Endometrial microvascular endothelial cells (primary cell): ENCODE data around the gene SLC26A1. TPM values are rescaled to one million over a fixed set of nuclear protein-coding genes. Genes with fewer than 3 reads are reported as not detected.
"Not testable (repeated sequence)": the region's sequence is repeated elsewhere in the genome, so short reads cannot be mapped to it uniquely, and the experiment has no call there.

ENCODE experiments used
- in situ Hi-C: cut with HindIII; loops from 2 replicates; pipeline ENCODE4 v1.10.0; 2017; ENCODE audit warnings: low sequenced_read_pairs, low pct_unique_long_range_greater_than_20kb; ENCODE audit errors: inconsistent ontology term
- total RNA-seq: library from RNA; depleted of rRNA; stranded (reverse); fragments of >200 nt; gene quantifications from one replicate; pipeline ENCODE4 v1.2.3, GENCODE V29; 2015; ENCODE audit errors: inconsistent ontology term

Gene SLC26A1
- total RNA-seq, 1 donor from 2014 or later = not detected

- in situ Hi-C loops = no loop called here
Observed at GRCh38 chr4:988726-989721, 4.2 kb downstream of the SLC26A1 start.

GRCh38 chr4:987624-988513 is 5.3 kb downstream of the SLC26A1 start:
- in situ Hi-C loops = no loop called here

GRCh38 chr4:986879-987623 is 6.2 kb downstream of the SLC26A1 start, which contains the start of gene IDUA:
Gene IDUA (plus strand): TSS chr4:987044. CDS start chr4:987085, 41 bp downstream.
- in situ Hi-C loops = no loop called here

- in situ Hi-C loops = no loop called here
Observed at GRCh38 chr4:986428-986878, 6.8 kb downstream of the SLC26A1 start.

GRCh38 chr4:985123-985830 is 7.9 kb downstream of the SLC26A1 start:
- in situ Hi-C loops = no loop called here

- in situ Hi-C loops = no loop called here
Observed at GRCh38 chr4:984336-985054, 8.7 kb downstream of the SLC26A1 start.

- in situ Hi-C loops = no loop called here
Observed at GRCh38 chr4:982814-983213, 10.4 kb downstream of the SLC26A1 start.

GRCh38 chr4:982291-982690 is 10.9 kb downstream of the SLC26A1 start:
- in situ Hi-C loops = no loop called here

GRCh38 chr4:978957-979701 is 14.1 kb downstream of the SLC26A1 start:
- in situ Hi-C loops = no loop called here

- in situ Hi-C loops = not testable (repeated sequence)
Observed at GRCh38 chr4:976016-976415, 17.2 kb downstream of the SLC26A1 start.

- in situ Hi-C loops = loop anchor here (5.0 kb wide), 1 partner anchor 42 kb away; the partner anchor contains the start of genes GAK and TMEM175
Observed at GRCh38 chr4:974668-975067, 18.5 kb downstream of the SLC26A1 start.

- in situ Hi-C loops = loop anchor here (5.0 kb wide), 1 partner anchor 41 kb away; the partner anchor contains the start of genes GAK and TMEM175
Observed at GRCh38 chr4:973431-974397, 19.5 kb downstream of the SLC26A1 start, which contains the start of gene DGKQ. Gene DGKQ (minus strand): TSS chr4:973569. CDS start chr4:973482, 87 bp downstream.

- in situ Hi-C loops = loop anchor here (5.0 kb wide), 1 partner anchor 41 kb away; the partner anchor contains the start of genes GAK and TMEM175
Observed at GRCh38 chr4:972651-973424, 20.4 kb downstream of the SLC26A1 start.

- in situ Hi-C loops = loop anchor here (5.0 kb wide), 1 partner anchor 40 kb away; the partner anchor contains the start of genes GAK and TMEM175
Observed at GRCh38 chr4:971666-972500, 21.3 kb downstream of the SLC26A1 start.
